Pancreas (tissue), 10 donors: ENCODE results near the gene NSUN5. TPM values are rescaled to one million over a fixed set of nuclear protein-coding genes. Genes with fewer than 3 reads are reported as not detected.
"Not testable (repeated sequence)": the region's sequence is repeated elsewhere in the genome, so short reads cannot be mapped to it uniquely, and the experiment has no call there.

Source experiments
- ATAC-seq, 4 donors: fragments of 200-7000 bp; cut with Tn5 transposase; one replicate each; pipeline versions ENCODE4 v1.8.0 to v1.9.1; 2020; ENCODE audit warnings: mild to moderate bottlenecking in 4 of 4, moderate library complexity in 4 of 4
- DNase-seq, 6 donors: peaks; one replicate each; pipeline ENCODE4 v3.0.0-alpha.2; 2020
- FAIRE-seq: peaks from 2 replicates; lab custom pipeline; 2012; peaks lifted over from hg19 to GRCh38; lab: Jason Lieb, UNC
- H3K27ac ChIP-seq, 4 donors: fragments of 200-600 bp; sonication (generic); 1 replicate in 3 of 4; 2 replicates in 1 of 4; pipeline versions ENCODE4 v1.5.0 to v1.8.0; 2020
- H3K27me3 ChIP-seq, 4 donors: fragments of 200-600 bp; one replicate each; pipeline ENCODE4 v1.8.0; 2021
- H3K36me3 ChIP-seq, 3 donors: fragments of 200-600 bp; sonication (generic) in 1 of 3; one replicate each; pipeline versions ENCODE4 v1.5.0 to v1.8.0; 2020 to 2021
- H3K4me1 ChIP-seq, 3 donors: fragments of 200-600 bp; one replicate each; pipeline ENCODE4 v1.8.0; 2021
- H3K4me3 ChIP-seq, 4 donors: fragments of 200-600 bp; sonication (generic) in 2 of 4; one replicate each; pipeline versions ENCODE4 v1.5.0 to v1.8.0; 2020 to 2021
- H3K9me3 ChIP-seq, 4 donors: fragments of 200-600 bp; one replicate each; pipeline ENCODE4 v1.8.0; 2021
- WGBS, 2 donors: extraction: QIAGEN DNeasy Blood & Tissue Kit; methylation state at CpG; one replicate each; pipeline ENCODE4 v1.1.7; 2013; 5-methylcytosine and 5-hydroxymethylcytosine counted together
- intact Hi-C, 3 donors: fragments of 100-400 bp; cut with DNase I; formaldehyde crosslinking; loops; one replicate each; pipeline versions ENCODE4 v1.11.1 to v1.14.2; 2022
- polyA plus RNA-seq, 2 donors: library from polyadenylated mRNA; stranded (reverse); fragments of 200-250 nt; gene quantifications; one replicate each; pipeline ENCODE4 v1.2.3, GENCODE V29; 2013
- total RNA-seq, 6 donors: library from RNA; stranded (reverse); fragmentation: NEBNext Ultra II Directional in 4 of 6; extraction: Animal tissue kit (Norgen Biotek cat#: 25700) in 4 of 6; gene quantifications; one replicate each; pipeline versions ENCODE4 v1.2.1 to v1.2.4, GENCODE V29; 2021 to 2023
- TF ChIP-seq, protein P1 (sequence below), 4 donors: fragments of 200-600 bp; sonication (generic) in 3 of 4; IDR thresholded peaks; one replicate each; pipeline versions ENCODE4 v1.5.0 to v1.8.0; 2021; ENCODE audit warnings: antibody characterized with exemption in 4 of 4
- donor health status: healthy with polysubstance abuse.
- donor health status: DM: no; HTN: no; CAD: no; lungs with moderate emphysema.
- donor health status: DM: no; HTN: no; CAD: no.
- donor health status: control.
- donor health status: control.
- donor health status: Bipolar disorder and iron deficiency.
- donor health status: DM: yes; HTN: yes; CAD: no.
- donor health status: DM: no; HTN: no; CAD: no.
- donor health status: DM: no; HTN: no; CAD: no.
- donor health status: DM: yes; HTN: yes; CAD: no.

The NSUN5 gene
- total and polyA plus RNA-seq, 8 donors, result 11.4 to 35.3 (median 17.9) TPM

- 93% methylated on average over 10 of the region's 10 CpGs for WGBS, 2 donors
- intact Hi-C loops, result no loop called here
- H3K36me3 ChIP-seq, result no peaks in the 10 kb centered on the region
- H3K27me3 ChIP-seq, result no peaks in the 10 kb centered on the region
- H3K27ac ChIP-seq, result no peak overlapping the region
- TF ChIP-seq, protein P1, sequence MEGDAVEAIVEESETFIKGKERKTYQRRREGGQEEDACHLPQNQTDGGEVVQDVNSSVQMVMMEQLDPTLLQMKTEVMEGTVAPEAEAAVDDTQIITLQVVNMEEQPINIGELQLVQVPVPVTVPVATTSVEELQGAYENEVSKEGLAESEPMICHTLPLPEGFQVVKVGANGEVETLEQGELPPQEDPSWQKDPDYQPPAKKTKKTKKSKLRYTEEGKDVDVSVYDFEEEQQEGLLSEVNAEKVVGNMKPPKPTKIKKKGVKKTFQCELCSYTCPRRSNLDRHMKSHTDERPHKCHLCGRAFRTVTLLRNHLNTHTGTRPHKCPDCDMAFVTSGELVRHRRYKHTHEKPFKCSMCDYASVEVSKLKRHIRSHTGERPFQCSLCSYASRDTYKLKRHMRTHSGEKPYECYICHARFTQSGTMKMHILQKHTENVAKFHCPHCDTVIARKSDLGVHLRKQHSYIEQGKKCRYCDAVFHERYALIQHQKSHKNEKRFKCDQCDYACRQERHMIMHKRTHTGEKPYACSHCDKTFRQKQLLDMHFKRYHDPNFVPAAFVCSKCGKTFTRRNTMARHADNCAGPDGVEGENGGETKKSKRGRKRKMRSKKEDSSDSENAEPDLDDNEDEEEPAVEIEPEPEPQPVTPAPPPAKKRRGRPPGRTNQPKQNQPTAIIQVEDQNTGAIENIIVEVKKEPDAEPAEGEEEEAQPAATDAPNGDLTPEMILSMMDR (IDR thresholded peaks at IDR 0.05), result no peak
- H3K4me3 ChIP-seq, result no peak overlapping the region
- FAIRE-seq (no peak), DNase-seq (no peak), ATAC-seq (no peak)
- no peaks in the 10 kb centered on the region for H3K9me3 ChIP-seq
- H3K4me1 ChIP-seq, result peaks cover 0 to 6% (median under 1%) of the 10 kb centered on the region in 3 donors
Observed at GRCh38 chr7:73328696-73329095, 20.1 kb upstream of the NSUN5 start.

DNA sequence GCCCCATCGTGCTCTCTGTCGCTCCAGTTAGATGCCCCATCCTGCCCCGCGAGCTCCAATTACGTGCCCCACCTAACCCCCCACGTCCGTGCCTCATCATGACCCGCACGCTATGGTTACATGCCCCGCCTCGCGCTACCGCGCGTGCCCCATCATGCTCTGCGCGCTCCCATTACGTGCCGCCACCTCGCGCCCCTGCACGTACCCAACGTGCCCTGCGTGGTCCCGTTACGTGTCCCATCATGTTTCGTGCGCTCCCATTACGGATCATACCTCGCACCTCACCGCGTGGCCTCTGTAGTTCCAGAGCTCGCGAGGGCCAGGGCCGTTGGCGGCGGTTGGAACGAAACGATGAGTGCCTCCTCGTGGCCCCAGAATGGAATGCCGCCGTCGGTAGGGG is 19.3 kb upstream of the NSUN5 start, which contains the start of the genes FKBP6 and TRIM50:
FKBP6 (plus strand) TSS at position 240 of the 400 bp plus-strand sequence. CDS start 268 bp downstream, outside the sequence.
TRIM50 (minus strand) TSS at position 161 of the 400 bp plus-strand sequence. CDS start 3,295 bp downstream, outside the sequence.
- WGBS, 2 donors, result 94 to 95% methylated on average over 40 to 43 of the region's 43 CpGs
- ATAC-seq, DNase-seq, H3K9me3 ChIP-seq, FAIRE-seq, H3K4me1 ChIP-seq, H3K27me3 ChIP-seq, H3K27ac ChIP-seq, H3K36me3 ChIP-seq, H3K4me3 ChIP-seq, intact Hi-C loops: not testable (repeated sequence)

GRCh38 chr7:73327449-73327848 is 18.8 kb upstream of the NSUN5 start:
- H3K27ac ChIP-seq, H3K9me3 ChIP-seq, DNase-seq, H3K4me3 ChIP-seq, FAIRE-seq, H3K4me1 ChIP-seq, intact Hi-C loops, ATAC-seq, H3K27me3 ChIP-seq, H3K36me3 ChIP-seq: not testable (repeated sequence)
- WGBS, 2 donors, result 82 to 84% methylated on average over 7 to 11 of the region's 13 CpGs

- 23 to 24% methylated on average over 6 of the region's 6 CpGs for WGBS, 2 donors
Observed at GRCh38 chr7:73325424-73325823, 16.8 kb upstream of the NSUN5 start.

GRCh38 chr7:73324081-73324845 is 15.6 kb upstream of the NSUN5 start:
- FAIRE-seq, H3K36me3 ChIP-seq, H3K9me3 ChIP-seq, H3K4me1 ChIP-seq, intact Hi-C loops, H3K27me3 ChIP-seq: not testable (repeated sequence)
- DNase-seq (peak; percentile 58 to 80 (median 62)), ATAC-seq (peak; percentile 53 to 78 (median 66))
- TF ChIP-seq, protein P1 (IDR thresholded peaks at IDR 0.05), result peak in 3 of 4 donors; percentile 20 to 31 (median 31)
- WGBS, 2 donors, result 3 to 5% methylated on average over 29 to 31 of the region's 31 CpGs
- peak overlapping the region in 3 of 4 donors; percentile 9 to 38 (median 29) for H3K4me3 ChIP-seq
- peak overlapping the region in 3 of 4 donors; percentile 22 to 73 (median 33) for H3K27ac ChIP-seq

More at GRCh38 chr7:73325424-73325823, 16.8 kb upstream of the NSUN5 start:
- H3K36me3 ChIP-seq, intact Hi-C loops, FAIRE-seq, H3K4me3 ChIP-seq, H3K9me3 ChIP-seq, H3K27me3 ChIP-seq, H3K4me1 ChIP-seq: not testable (repeated sequence)
- H3K27ac ChIP-seq, result peak overlapping the region in 2 of 4 donors; percentile 22 to 68
- DNase-seq (peak in 5 of 6 donors; percentile 76 to 92 (median 84)), ATAC-seq (peak; percentile 80 to 92 (median 82))

GRCh38 chr7:73323434-73324080 is 14.9 kb upstream of the NSUN5 start:
- H3K27me3 ChIP-seq, ATAC-seq, DNase-seq, H3K9me3 ChIP-seq, H3K36me3 ChIP-seq, H3K4me1 ChIP-seq, intact Hi-C loops, FAIRE-seq: not testable (repeated sequence)
- 67 to 72% methylated on average over 5 of the region's 5 CpGs for WGBS, 2 donors
- H3K4me3 ChIP-seq, result peak overlapping the region in 3 of 4 donors; percentile 9 to 38 (median 29)
- H3K27ac ChIP-seq, result peak overlapping the region in 1 of 4 donors; percentile 73

- H3K9me3 ChIP-seq, H3K4me1 ChIP-seq, intact Hi-C loops, H3K27me3 ChIP-seq, FAIRE-seq, H3K4me3 ChIP-seq, H3K36me3 ChIP-seq: not testable (repeated sequence)
- DNase-seq (peak in 2 of 6 donors; percentile 48 to 51), ATAC-seq (peak; percentile 51 to 63 (median 56))
- H3K27ac ChIP-seq, result peak overlapping the region in 3 of 4 donors; percentile 52 to 65 (median 55)
- 36 to 37% methylated on average over 9 of the region's 9 CpGs for WGBS, 2 donors
Observed at GRCh38 chr7:73320009-73320408, 11.4 kb upstream of the NSUN5 start.

DNA sequence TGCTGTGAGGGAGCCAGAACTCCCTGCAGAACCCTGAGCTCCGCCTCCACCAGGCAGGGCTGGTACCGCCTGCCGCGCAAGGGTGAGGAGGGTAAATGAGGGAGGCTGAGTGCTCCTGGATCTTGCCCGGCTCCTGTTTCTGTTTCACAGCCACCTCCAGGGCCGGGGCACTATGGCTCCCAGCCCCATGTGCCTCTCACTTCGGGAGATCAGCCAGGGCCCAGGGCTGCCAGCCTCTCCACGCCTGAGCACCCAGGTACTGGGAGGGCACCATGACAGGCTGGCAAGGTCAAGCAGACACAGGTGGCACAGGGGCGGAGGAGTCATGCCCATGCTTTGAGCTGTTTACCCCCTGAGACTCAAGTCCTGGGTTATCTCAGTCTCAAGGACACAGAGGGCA is 10.9 kb upstream of the NSUN5 start:
- H3K9me3 ChIP-seq, H3K36me3 ChIP-seq, intact Hi-C loops, FAIRE-seq, H3K4me3 ChIP-seq, H3K4me1 ChIP-seq, H3K27me3 ChIP-seq: not testable (repeated sequence)
- H3K27ac ChIP-seq, result peak overlapping the region; percentile 52 to 65 (median 55)
- 28 to 29% methylated on average over 8 to 9 of the region's 9 CpGs for WGBS, 2 donors
- DNase-seq (peak; percentile 63 to 90 (median 78)), ATAC-seq (peak; percentile 73 to 86 (median 80))

DNA sequence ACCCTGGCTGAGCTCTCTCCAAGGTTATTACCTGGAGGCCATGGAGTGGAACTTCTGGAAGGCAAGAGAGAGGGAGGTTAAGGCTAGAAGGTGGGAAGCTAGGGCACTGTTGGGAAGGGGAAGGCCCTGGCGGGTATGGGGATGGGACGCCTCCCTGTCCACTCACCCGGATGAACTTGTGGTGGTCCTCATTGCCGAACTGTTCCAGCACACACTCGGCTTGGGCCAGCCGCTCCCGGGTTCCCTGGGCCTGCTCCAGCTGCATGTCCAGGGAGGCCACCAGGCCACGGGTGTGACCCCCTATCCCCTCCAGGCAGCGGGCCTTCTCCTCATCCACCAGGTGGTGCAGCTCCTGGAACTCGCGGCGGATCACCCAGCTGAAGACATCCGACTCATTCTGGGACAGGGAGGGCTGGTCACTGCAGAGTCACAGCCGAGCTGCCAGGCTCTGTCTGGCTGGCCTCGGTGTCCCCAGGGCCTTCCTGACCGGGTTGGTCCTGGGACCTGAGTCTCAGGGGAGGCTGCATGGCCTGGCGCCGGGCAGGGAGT is 10.1 kb upstream of the NSUN5 start:
- H3K4me1 ChIP-seq, intact Hi-C loops, ATAC-seq, FAIRE-seq, DNase-seq, H3K27ac ChIP-seq, H3K27me3 ChIP-seq, H3K4me3 ChIP-seq, H3K9me3 ChIP-seq, H3K36me3 ChIP-seq: not testable (repeated sequence)
- 85 to 91% methylated on average over 9 to 18 of the region's 18 CpGs for WGBS, 2 donors
